ENCODE data around the gene CCL21.

Gene CCL21

GRCh38 chr9:34709196-34709978 is 549 bp downstream of the CCL21 start:
- intact Hi-C loops (cut with DNase I): no loop called here
- no peak for DNase-seq

GRCh38 chr9:34707130-34707529 is 2.8 kb downstream of the CCL21 start:
- intact Hi-C loops (cut with DNase I): no loop called here
- no peak for DNase-seq

- intact Hi-C loops (cut with DNase I): loop anchor here (2.0 kb wide), 1 partner anchor 37 kb away; no protein-coding TSS in a partner anchor
- peak; percentile 78 to 98 (median 88) for DNase-seq
These were observed 7.9 kb downstream of the CCL21 start for GRCh38 chr9:34701769-34702736.

- peak; percentile 55 to 97 (median 76) for DNase-seq
- intact Hi-C loops (cut with DNase I): no loop called here
These were observed 8.7 kb downstream of the CCL21 start for GRCh38 chr9:34701023-34701768.

GRCh38 chr9:34694811-34695210 is 15.1 kb downstream of the CCL21 start:
- DNase-seq: no peak
- intact Hi-C loops (cut with DNase I): no loop called here

- intact Hi-C loops (cut with DNase I): no loop called here
- no peak for DNase-seq
These were observed 16.4 kb downstream of the CCL21 start for GRCh38 chr9:34693560-34693959.

GRCh38 chr9:34691936-34692315 is 18.0 kb downstream of the CCL21 start:
- intact Hi-C loops (cut with DNase I): no loop called here
- no peak for DNase-seq

- DNase-seq: no peak
- intact Hi-C loops (cut with DNase I): no loop called here
These were observed 18.7 kb downstream of the CCL21 start, which contains the start of gene CCL19 for GRCh38 chr9:34690983-34691935. Gene CCL19, minus strand, starts transcription at chr9:34691276. Its CDS starts 137 bp downstream, at chr9:34691139.

- intact Hi-C loops (cut with DNase I): no loop called here
- DNase-seq: no peak
These were observed 20.4 kb downstream of the CCL21 start for GRCh38 chr9:34689512-34689911.

GRCh38 chr9:34689116-34689470 is 20.8 kb downstream of the CCL21 start:
- DNase-seq: no peak
- intact Hi-C loops (cut with DNase I): no loop called here

- intact Hi-C loops (cut with DNase I): no loop called here
- no peak for DNase-seq
These were observed 21.4 kb downstream of the CCL21 start for GRCh38 chr9:34688329-34689115.

GRCh38 chr9:34687276-34688030 is 22.5 kb downstream of the CCL21 start:
- intact Hi-C loops (cut with DNase I): no loop called here
- DNase-seq: peak in 1 of 10 donors; percentile 61

GRCh38 chr9:34686732-34687131 is 23.2 kb downstream of the CCL21 start:
- DNase-seq: no peak
- intact Hi-C loops (cut with DNase I): no loop called here

- intact Hi-C loops (cut with DNase I): no loop called here
- no peak for DNase-seq
These were observed 23.7 kb downstream of the CCL21 start for GRCh38 chr9:34686231-34686630.

- intact Hi-C loops (cut with DNase I): no loop called here
- DNase-seq: no peak
These were observed 24.3 kb downstream of the CCL21 start for GRCh38 chr9:34685591-34685990.

- intact Hi-C loops (cut with DNase I): no loop called here
These were observed 25.1 kb downstream of the CCL21 start for GRCh38 chr9:34684816-34685215.

GRCh38 chr9:34684145-34684544 is 25.8 kb downstream of the CCL21 start:
- DNase-seq: no peak
- intact Hi-C loops (cut with DNase I): no loop called here

More at GRCh38 chr9:34684816-34685215, 25.1 kb downstream of the CCL21 start:
- peak in 1 of 10 donors; percentile 33 for DNase-seq

- no peak for DNase-seq
- intact Hi-C loops (cut with DNase I): no loop called here
These were observed 34.1 kb downstream of the CCL21 start for GRCh38 chr9:34675869-34676268.

Data from posterior cingulate gyrus (tissue), 11 donors.